A549 (cell line): ENCODE measurements around the gene ALDH2. TPM values are rescaled to one million over a fixed set of nuclear protein-coding genes. Genes with fewer than 3 reads are reported as not detected.

Experiments used
- ATAC-seq, 2 experiments: fragments of 200-7000 bp in 1 of 2; fragments of >200 bp in 1 of 2; cut with Nextera tagmentation in 1 of 2; cut with Tn5 transposase in 1 of 2; 3 replicates each; pipeline versions ENCODE4 v1.8.0 to v1.9.1; 2018 to 2020; ENCODE audit warnings: mild to moderate bottlenecking in 1 of 2, moderate library complexity in 1 of 2
- CTCF ChIA-PET: fragments of 300-600 bp; sonication (Branson Sonifier 250); formaldehyde crosslinking; extraction: SDS; loops from one replicate; lab custom pipeline; 2021; ENCODE audit warnings: antibody characterized with exemption, inconsistent platforms; lab: Yijun Ruan, JAX
- POLR2A ChIA-PET: fragments of 350-600 bp; formaldehyde crosslinking; extraction: SDS; loops from one replicate; lab custom pipeline; 2021; ENCODE audit warnings: antibody characterized with exemption, inconsistent platforms; lab: Yijun Ruan, JAX
- DNase-seq, 2 experiments: peaks; one replicate each; pipeline versions ENCODE4 v3.0.0 to v3.0.0-alpha.2; 2011 to 2016; ENCODE audit warnings: low read depth in 1 of 2, low spot score in 1 of 2
- FAIRE-seq: peaks from 2 replicates; lab custom pipeline; 2011; peaks lifted over from hg19 to GRCh38; lab: Jason Lieb, UNC
- H3K27ac ChIP-seq, 2 experiments: fragments of >200 bp; sonication (Bioruptor Twin); formaldehyde crosslinking; 3 replicates each; pipeline ENCODE4 v1.5.1; 2016 to 2017
- H3K4me1 ChIP-seq: fragments of >200 bp; sonication (Bioruptor Twin); formaldehyde crosslinking; 3 replicates; pipeline ENCODE4 v1.6.1; 2016
- H3K4me2 ChIP-seq: fragments of >200 bp; sonication (Bioruptor Twin); formaldehyde crosslinking; 3 replicates; pipeline ENCODE4 v1.6.1; 2016
- H3K4me3 ChIP-seq: fragments of >200 bp; sonication (Bioruptor Twin); formaldehyde crosslinking; 3 replicates; pipeline ENCODE4 v1.5.1; 2016
- H3K9me3 ChIP-seq: fragments of >200 bp; sonication (Bioruptor Twin); formaldehyde crosslinking; 3 replicates; pipeline ENCODE4 v1.6.1; 2016
- ATOH8 ChIP-seq: fragments of 250-450 bp; sonication (Bioruptor Pico); IDR thresholded peaks from 2 replicates; pipeline ENCODE4 v1.5.0; 2020; ENCODE audit warnings: low read depth, mild to moderate bottlenecking, moderate library complexity
- BHLHE40 ChIP-seq: IDR thresholded peaks from 2 replicates; pipeline ENCODE4 v1.6.1; 2012; ENCODE audit warnings: low read depth, low read length, inconsistent platforms
- CTCF ChIP-seq: fragments of >200 bp; sonication (Bioruptor Twin); formaldehyde crosslinking; IDR thresholded peaks from 3 replicates; pipeline ENCODE4 v1.5.1; 2016
- E2F6 ChIP-seq: IDR thresholded peaks from 2 replicates; pipeline ENCODE4 v1.6.1; 2012; ENCODE audit warnings: low read depth, borderline replicate concordance
- EHF ChIP-seq: fragments of 250-450 bp; sonication (Bioruptor Pico); IDR thresholded peaks from 2 replicates; pipeline ENCODE4 v1.5.0; 2020; ENCODE audit warnings: mild to moderate bottlenecking
- EHMT2 ChIP-seq: fragments of 200-600 bp; sonication (generic); IDR thresholded peaks from 2 replicates; pipeline ENCODE4 v1.6.1; 2016; ENCODE audit warnings: antibody characterized with exemption, low read depth, mild to moderate bottlenecking, moderate library complexity
- ELK1 ChIP-seq: fragments of 150-350 bp; IDR thresholded peaks from 2 replicates; pipeline ENCODE4 v1.6.1; 2014; ENCODE audit warnings: low read depth, mild to moderate bottlenecking, low read length
- EP300 ChIP-seq, 2 experiments: fragments of >200 bp; sonication (Bioruptor Twin); formaldehyde crosslinking; IDR thresholded peaks; 2 replicates in 1 of 2; 3 replicates in 1 of 2; pipeline ENCODE4 v1.6.1; 2016 to 2017
- FOSB ChIP-seq: fragments of 250-450 bp; sonication (Bioruptor Pico); IDR thresholded peaks from 2 replicates; pipeline ENCODE4 v1.5.0; 2020; ENCODE audit warnings: mild to moderate bottlenecking, moderate library complexity
- FOXS1 ChIP-seq: fragments of 250-450 bp; sonication (Bioruptor Pico); IDR thresholded peaks from 2 replicates; pipeline ENCODE4 v1.5.0; 2020; ENCODE audit warnings: mild to moderate bottlenecking, moderate library complexity
- GATA3 ChIP-seq: IDR thresholded peaks from 2 replicates; pipeline ENCODE4 v1.6.1; 2012; ENCODE audit warnings: borderline replicate concordance
- HDAC2 ChIP-seq: fragments of 200-600 bp; sonication (generic); IDR thresholded peaks from 2 replicates; pipeline ENCODE4 v1.6.1; 2016
- HOXB13 ChIP-seq: fragments of 250-450 bp; sonication (Bioruptor Pico); IDR thresholded peaks from 2 replicates; pipeline ENCODE4 v1.5.0; 2020; ENCODE audit warnings: low read depth, mild to moderate bottlenecking, moderate library complexity
- HOXB5 ChIP-seq: fragments of 250-450 bp; sonication (Bioruptor Pico); IDR thresholded peaks from 2 replicates; pipeline ENCODE4 v1.5.0; 2020; ENCODE audit warnings: mild to moderate bottlenecking, moderate library complexity
- JUNB ChIP-seq: fragments of >200 bp; sonication (Bioruptor Twin); formaldehyde crosslinking; IDR thresholded peaks from 2 replicates; pipeline ENCODE4 v1.6.1; 2016
- MAX ChIP-seq: IDR thresholded peaks from 2 replicates; pipeline ENCODE4 v1.6.1; 2012
- NFE2L2 ChIP-seq: fragments of 150-350 bp; conservative IDR thresholded peaks from 2 replicates; pipeline ENCODE4 v1.6.1; 2014; ENCODE audit warnings: low read length
- NR3C1 ChIP-seq: fragments of >200 bp; sonication (Bioruptor Twin); formaldehyde crosslinking; IDR thresholded peaks from 3 replicates; pipeline ENCODE4 v1.6.1; 2017
- PBX3 ChIP-seq: IDR thresholded peaks from 2 replicates; pipeline ENCODE4 v1.6.1; 2012
- RAD21 ChIP-seq, 2 experiments: fragments of >200 bp in 1 of 2; sonication (Bioruptor Twin) in 1 of 2; formaldehyde crosslinking in 1 of 2; IDR thresholded peaks in 1 of 2; conservative IDR thresholded peaks in 1 of 2; 2 replicates in 1 of 2; 3 replicates in 1 of 2; pipeline ENCODE4 v1.6.1; 2012 to 2018; ENCODE audit warnings: inconsistent platforms in 1 of 2
- RARB ChIP-seq: fragments of 250-450 bp; sonication (Bioruptor Pico); IDR thresholded peaks from 2 replicates; pipeline ENCODE4 v1.8.0; 2021; ENCODE audit warnings: mild to moderate bottlenecking, moderate library complexity
- RCOR1 ChIP-seq: fragments of 150-350 bp; IDR thresholded peaks from 2 replicates; pipeline ENCODE4 v1.6.1; 2014; ENCODE audit warnings: antibody characterized with exemption, low read length, low read depth
- RFX5 ChIP-seq: fragments of 450-650 bp; IDR thresholded peaks from 2 replicates; pipeline ENCODE4 v1.7.1; 2014; ENCODE audit warnings: antibody characterized with exemption, mild to moderate bottlenecking, moderate library complexity
- SMC3 ChIP-seq: fragments of >200 bp; sonication (Bioruptor Twin); formaldehyde crosslinking; IDR thresholded peaks from 3 replicates; pipeline ENCODE4 v1.6.1; 2018; ENCODE audit warnings: inconsistent platforms
- SREBF2 ChIP-seq: fragments of 450-650 bp; IDR thresholded peaks from 2 replicates; pipeline ENCODE4 v1.6.1; 2014; ENCODE audit warnings: mild to moderate bottlenecking, moderate library complexity
- ZFP36 ChIP-seq: fragments of 450-650 bp; IDR thresholded peaks from 2 replicates; pipeline ENCODE4 v1.6.1; 2014; ENCODE audit warnings: borderline replicate concordance; ENCODE audit not compliant: partially characterized antibody
- WGBS: methylation state at CpG from one replicate; pipeline ENCODE4 v1.1.6; 2017; ENCODE audit errors: missing lambda C conversion rate; 5-methylcytosine and 5-hydroxymethylcytosine counted together
- polyA plus RNA-seq, 4 experiments: library from polyadenylated mRNA; depleted of rRNA in 3 of 4; stranded (reverse); fragments of >200 nt; fragmentation: RNase III in 1 of 4; extraction: RNeasy Plus Mini Kit Qiagen cat#74134 plus additional on column Dnase treatment in 1 of 4; gene quantifications; 2 replicates in 3 of 4; 3 replicates in 1 of 4; pipeline ENCODE4 v1.2.3, GENCODE V29; 2011 to 2017

ALDH2 gene
- polyA plus RNA-seq, 2 of the 4 experiments (the other 2 are of a cell fraction) = 97.5 to 123 TPM

GRCh38 chr12:111799758-111800157 is 33.0 kb downstream of the ALDH2 start:
- ChIA-PET POLR2A (no interaction called here), CTCF (interaction anchor here (1.0 to 5.8 kb wide), 5 partner anchors 9 to 46 kb away, joined by 3 to 25 read pairs (median 3); no protein-coding TSS in a partner anchor)
- TF ChIP-seq PBX3 = no peak
- TF ChIP-seq EP300 (IDR thresholded peaks at IDR 0.05) = no peak
- no peak for TF ChIP-seq EHF (CRISPR knock-in tag)
- TF ChIP-seq GATA3 = no peak
- TF ChIP-seq RCOR1 = no peak
- no peak for TF ChIP-seq ATOH8 (CRISPR knock-in tag)
- DNase-seq (no peak), FAIRE-seq (no peak), ATAC-seq (no peak)
- Histone ChIP-seq H3K4me1 (no peaks in the 10 kb centered on the region), H3K9me3 (no peaks in the 10 kb centered on the region), H3K4me3 (no peak overlapping the region), H3K27ac (no peak overlapping the region), H3K4me2 (no peak overlapping the region)
- WGBS = 90% methylated on average over 9 of the region's 9 CpGs

GRCh38 chr12:111803038-111803626 is 36.4 kb downstream of the ALDH2 start:
- 90% methylated on average over 6 of the region's 6 CpGs for WGBS
- Histone ChIP-seq H3K4me3 (no peak overlapping the region), H3K4me2 (no peak overlapping the region), H3K4me1 (no peaks in the 10 kb centered on the region), H3K27ac (no peak overlapping the region), H3K9me3 (no peaks in the 10 kb centered on the region)
- no peak for DNase-seq
- no peak for ATAC-seq
- CTCF ChIA-PET = interaction anchor here (1.0 to 5.8 kb wide), 3 partner anchors 10 to 15 kb away, joined by 3 to 25 read pairs (median 4); no protein-coding TSS in a partner anchor
- FAIRE-seq = no peak
- TF ChIP-seq ELK1 (no peak), RARB (CRISPR knock-in tag) (no peak), EHF (CRISPR knock-in tag) (no peak)
- POLR2A ChIA-PET = no interaction called here

GRCh38 chr12:111803851-111804250 is 37.1 kb downstream of the ALDH2 start:
- FAIRE-seq = no peak
- no peak for DNase-seq
- H3K9me3 ChIP-seq = no peaks in the 10 kb centered on the region
- TF ChIP-seq RFX5 = no peak
- no peak for TF ChIP-seq EHMT2
- TF ChIP-seq FOXS1 = no peak
- TF ChIP-seq HDAC2 = no peak
- TF ChIP-seq RARB (CRISPR knock-in tag) = no peak
- TF ChIP-seq SMC3 = no peak
- no peak for TF ChIP-seq HOXB5
- TF ChIP-seq NR3C1 = no peak
- TF ChIP-seq EHF (CRISPR knock-in tag) = no peak
- TF ChIP-seq MAX = no peak
- no peak for TF ChIP-seq RAD21 (conservative IDR thresholded peaks at IDR 0.05 in 1 of 2, IDR thresholded peaks at IDR 0.05 in 1 of 2)
- TF ChIP-seq E2F6 = no peak
- TF ChIP-seq FOSB = no peak
- no peak for TF ChIP-seq ZFP36
- no peak for TF ChIP-seq NFE2L2
- no peak for TF ChIP-seq JUNB
- no peak for TF ChIP-seq BHLHE40
- TF ChIP-seq HOXB13 (CRISPR knock-in tag) = no peak
- TF ChIP-seq SREBF2 = no peak
- no peak for TF ChIP-seq CTCF
- TF ChIP-seq, all 56 proteins: peak for 0
- H3K4me1 ChIP-seq = no peaks in the 10 kb centered on the region
- ChIA-PET CTCF (interaction anchor here (1.0 to 1.7 kb wide), 2 partner anchors 15 to 407 kb away, joined by 3 to 4 read pairs; no protein-coding TSS in a partner anchor), POLR2A (no interaction called here)
- ATAC-seq = no peak
- WGBS = 88% methylated on average over 6 of the region's 8 CpGs
- no peak overlapping the region for H3K27ac ChIP-seq
- H3K4me2 ChIP-seq = no peak overlapping the region
- H3K4me3 ChIP-seq = no peak overlapping the region
